Fibroblast of villous mesenchyme (primary cell): ENCODE data around the gene HMSD. TPM values are rescaled to one million over a fixed set of nuclear protein-coding genes. Genes with fewer than 3 reads are reported as not detected.
A peak's percentile ranks its signal among the peaks of the same experiment; 100 is the strongest.

Experiments used
- DNase-seq: peaks from one replicate; pipeline ENCODE4 v3.0.0-alpha.2; 2010; ENCODE audit warnings: low read depth
- H3K4me3 ChIP-seq: 2 replicates; pipeline ENCODE4 v1.5.1; 2011; ENCODE audit warnings: low read depth, mild to moderate bottlenecking, low read length
- CTCF ChIP-seq: IDR thresholded peaks from 2 replicates; pipeline ENCODE4 v1.5.1; 2012; ENCODE audit warnings: low read depth, mild to moderate bottlenecking, low read length; ENCODE audit not compliant: insufficient read depth
- total RNA-seq: library from RNA; depleted of rRNA; stranded (reverse); fragments of >200 nt; gene quantifications from 2 replicates; pipeline ENCODE4 v1.2.3, GENCODE V29; 2012

Gene HMSD
- total RNA-seq, 1 donor = 1.3 TPM

- DNase-seq = no peak
- TF ChIP-seq CTCF = no peak
- H3K4me3 ChIP-seq = no peak overlapping the region
Observed at GRCh38 chr18:63975628-63976027, 26.5 kb downstream of the HMSD start.

GRCh38 chr18:63977040-63977439 lies 27.9 kb downstream of the HMSD start:
- no peak overlapping the region for H3K4me3 ChIP-seq
- no peak for TF ChIP-seq CTCF
- no peak for DNase-seq

GRCh38 chr18:63979409-63979920 lies 30.4 kb downstream of the HMSD start:
- peak; percentile 71 for DNase-seq
- TF ChIP-seq CTCF = peak; percentile 95
- peak overlapping the region; percentile 44 for H3K4me3 ChIP-seq

GRCh38 chr18:63980027-63980426 lies 30.9 kb downstream of the HMSD start:
- no peak overlapping the region for H3K4me3 ChIP-seq
- no peak for DNase-seq
- no peak for TF ChIP-seq CTCF

- no peak for TF ChIP-seq CTCF
- no peak overlapping the region for H3K4me3 ChIP-seq
- DNase-seq = no peak
Observed at GRCh38 chr18:63980896-63981460, 31.9 kb downstream of the HMSD start.

- no peak overlapping the region for H3K4me3 ChIP-seq
- no peak for TF ChIP-seq CTCF
- DNase-seq = no peak
Observed at GRCh38 chr18:63981719-63982118, 32.6 kb downstream of the HMSD start.

- no peak overlapping the region for H3K4me3 ChIP-seq
Observed at GRCh38 chr18:63982361-63982760, 33.3 kb downstream of the HMSD start.

More at GRCh38 chr18:63982361-63982760, 33.3 kb downstream of the HMSD start:
- TF ChIP-seq CTCF = no peak
- DNase-seq = no peak
